Measurements from ENCODE around the gene PLXNA2.

DNA sequence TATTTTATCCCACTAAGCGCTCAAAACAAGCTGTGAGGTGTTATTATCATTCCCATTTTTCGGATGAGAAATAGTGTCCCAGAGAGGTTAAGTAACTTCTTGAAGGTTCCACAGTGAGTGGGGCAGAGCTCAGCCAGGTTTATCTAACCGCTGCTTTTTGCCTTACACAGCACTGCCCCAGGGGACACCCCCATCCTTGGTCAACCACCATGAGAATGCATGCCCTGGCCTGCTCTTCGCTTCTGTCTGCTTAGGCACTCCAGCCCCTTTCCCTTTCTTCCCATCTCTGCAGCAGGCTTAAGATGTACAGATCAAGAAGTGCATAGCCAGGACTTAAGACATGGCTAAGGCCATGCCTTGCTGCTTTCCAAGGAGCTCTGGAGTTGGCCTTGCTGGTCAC lies 174.3 kb downstream of the PLXNA2 start:
- no peak for TF ChIP-seq POLR2A (IDR thresholded peaks at IDR 0.05)
- TF ChIP-seq, protein P1, sequence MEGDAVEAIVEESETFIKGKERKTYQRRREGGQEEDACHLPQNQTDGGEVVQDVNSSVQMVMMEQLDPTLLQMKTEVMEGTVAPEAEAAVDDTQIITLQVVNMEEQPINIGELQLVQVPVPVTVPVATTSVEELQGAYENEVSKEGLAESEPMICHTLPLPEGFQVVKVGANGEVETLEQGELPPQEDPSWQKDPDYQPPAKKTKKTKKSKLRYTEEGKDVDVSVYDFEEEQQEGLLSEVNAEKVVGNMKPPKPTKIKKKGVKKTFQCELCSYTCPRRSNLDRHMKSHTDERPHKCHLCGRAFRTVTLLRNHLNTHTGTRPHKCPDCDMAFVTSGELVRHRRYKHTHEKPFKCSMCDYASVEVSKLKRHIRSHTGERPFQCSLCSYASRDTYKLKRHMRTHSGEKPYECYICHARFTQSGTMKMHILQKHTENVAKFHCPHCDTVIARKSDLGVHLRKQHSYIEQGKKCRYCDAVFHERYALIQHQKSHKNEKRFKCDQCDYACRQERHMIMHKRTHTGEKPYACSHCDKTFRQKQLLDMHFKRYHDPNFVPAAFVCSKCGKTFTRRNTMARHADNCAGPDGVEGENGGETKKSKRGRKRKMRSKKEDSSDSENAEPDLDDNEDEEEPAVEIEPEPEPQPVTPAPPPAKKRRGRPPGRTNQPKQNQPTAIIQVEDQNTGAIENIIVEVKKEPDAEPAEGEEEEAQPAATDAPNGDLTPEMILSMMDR (IDR thresholded peaks at IDR 0.05), result no peak
